ENCODE results near the gene GLUL. TPM values are rescaled to one million over a fixed set of nuclear protein-coding genes. Genes with fewer than 3 reads are reported as not detected.
"Not testable (repeated sequence)": the region's sequence is repeated elsewhere in the genome, so short reads cannot be mapped to it uniquely, and the experiment has no call there.

GLUL gene
- total and polyA plus RNA-seq, 2 of the 4 experiments (the other 2 are of a cell fraction), result 131 to 385 TPM

GRCh38 chr1:182380199-182380598, 11.4 kb downstream of the GLUL start:
- Histone ChIP-seq H3K23ac (ENCODE audit: low read depth, low read length) (no peak overlapping the region), H2BK5ac (ENCODE audit: low read depth, low read length, poor library complexity, severe bottlenecking) (no peak overlapping the region), H3K18ac (ENCODE audit: low read depth, low read length) (no peak overlapping the region), H3K14ac (replicated peaks; ENCODE audit: low read depth, low read length) (no peak overlapping the region), H3K27me3 (ENCODE audit: control insufficient read depth, insufficient read depth, low read length) (no peaks in the 10 kb centered on the region), H3K9me1 (ENCODE audit: insufficient read depth, low read length) (peaks cover 4% of the 10 kb centered on the region; the same call in 1 of the 2 replicates), H3K79me1 (ENCODE audit: low read depth in 1 of 2, low read length in 2 of 2) (no peaks in the 10 kb centered on the region; a peak in 1 of 4 replicates), H3K4me2 (ENCODE audit: low read depth, low read length) (no peak overlapping the region), H3K56ac (ENCODE audit: extremely low read depth, insufficient read depth, low read length) (no peak overlapping the region), H4K20me1 (ENCODE audit: insufficient read depth, low read length) (no peaks in the 10 kb centered on the region), H3K4me3 (ENCODE audit: insufficient read depth, low read depth, low read length) (no peak overlapping the region), H4K8ac (ENCODE audit: low read depth in 2 of 2, low read length in 2 of 2) (no peak overlapping the region), H3K36me3 (ENCODE audit: control insufficient read depth, insufficient read depth, low read length) (peaks cover 21% of the 10 kb centered on the region), H3K9ac (ENCODE audit: low read depth, low read length) (no peak overlapping the region), H3K4ac (ENCODE audit: low read depth, low read length) (no peak overlapping the region), H4K91ac (ENCODE audit: insufficient read depth, low read depth, low read length) (no peak overlapping the region), H3K27ac (ENCODE audit: insufficient read depth, low read length) (no peak overlapping the region), H4K5ac (ENCODE audit: low read depth, low read length) (no peak overlapping the region), H3K4me1 (ENCODE audit: control insufficient read depth, insufficient read depth, low read length) (no peaks in the 10 kb centered on the region), H2AK9ac (replicated peaks; ENCODE audit: low read depth, low read length, poor library complexity) (no peak overlapping the region), H3K9me3 (ENCODE audit: control insufficient read depth, insufficient read depth, low read length) (no peaks in the 10 kb centered on the region), H2AK5ac (ENCODE audit: low read depth, low read length) (no peak overlapping the region), H2BK120ac (ENCODE audit: low read depth, low read length) (no peak overlapping the region), H2BK20ac (ENCODE audit: low read depth, low read length) (no peak overlapping the region), H2BK15ac (ENCODE audit: low read depth, low read length) (no peak overlapping the region), H2AFZ (replicated peaks; ENCODE audit: low read length, poor library complexity) (no peak overlapping the region)
- POLR2A ChIA-PET (ENCODE audit: unreplicated experiment), result no interaction called here
- DNase-seq (no peak), ATAC-seq (ENCODE audit: low read depth) (no peak)
- no peak for TF ChIP-seq NFE2L2 (IDR thresholded peaks at IDR 0.05; ENCODE audit: low read depth, low read length)
- TF ChIP-seq BHLHE40 (IDR thresholded peaks at IDR 0.05; ENCODE audit: low read depth, low read length), result no peak
- TF ChIP-seq POLR2A (IDR thresholded peaks at IDR 0.05; ENCODE audit: low read depth, low read length), result no peak
- CTCF ChIA-PET, result no interaction called here
- BruUV-seq (replicated peaks), result no TSS peak
- in situ Hi-C loops (cut with MboI; ENCODE audit: low sequenced_read_pairs), result no loop called here
- intact Hi-C loops (cut with micrococcal nuclease), result no loop called here
- dilution Hi-C loops (cut with HindIII; ENCODE audit: low sequenced_read_pairs, unreplicated experiment), result no loop called here
- 78% methylated on average over 2 of the region's 4 CpGs; no CpG with 5 or more reads in 1 of the 2 experiments for WGBS, 2 experiments (ENCODE audit: extremely low coverage in 2 of 2, insufficient read length in 1 of 2)

GRCh38 chr1:182379781-182380180, 11.8 kb downstream of the GLUL start:
- intact Hi-C loops (cut with micrococcal nuclease); DNase-seq; H2AFZ ChIP-seq (replicated peaks; ENCODE audit: low read length, poor library complexity); H2AK9ac ChIP-seq (replicated peaks; ENCODE audit: low read depth, low read length, poor library complexity); H2BK5ac ChIP-seq (ENCODE audit: low read depth, low read length, poor library complexity, severe bottlenecking); H2BK120ac ChIP-seq (ENCODE audit: low read depth, low read length); H3K9me1 ChIP-seq (ENCODE audit: insufficient read depth, low read length); H3K23ac ChIP-seq (ENCODE audit: low read depth, low read length); H3K9me3 ChIP-seq (ENCODE audit: control insufficient read depth, insufficient read depth, low read length); H3K4me1 ChIP-seq (ENCODE audit: control insufficient read depth, insufficient read depth, low read length); dilution Hi-C loops (cut with HindIII; ENCODE audit: low sequenced_read_pairs, unreplicated experiment); H4K8ac ChIP-seq (ENCODE audit: low read depth in 2 of 2, low read length in 2 of 2); POLR2A ChIA-PET (ENCODE audit: unreplicated experiment); H3K9ac ChIP-seq (ENCODE audit: low read depth, low read length); in situ Hi-C loops (cut with MboI; ENCODE audit: low sequenced_read_pairs); H3K56ac ChIP-seq (ENCODE audit: extremely low read depth, insufficient read depth, low read length); H2BK15ac ChIP-seq (ENCODE audit: low read depth, low read length); H3K4me2 ChIP-seq (ENCODE audit: low read depth, low read length); H3K4me3 ChIP-seq (ENCODE audit: insufficient read depth, low read depth, low read length); H3K27ac ChIP-seq (ENCODE audit: insufficient read depth, low read length); H3K4ac ChIP-seq (ENCODE audit: low read depth, low read length); H2BK20ac ChIP-seq (ENCODE audit: low read depth, low read length); H4K20me1 ChIP-seq (ENCODE audit: insufficient read depth, low read length); H3K18ac ChIP-seq (ENCODE audit: low read depth, low read length); H3K14ac ChIP-seq (replicated peaks; ENCODE audit: low read depth, low read length); H4K5ac ChIP-seq (ENCODE audit: low read depth, low read length); BruUV-seq (replicated peaks); ATAC-seq (ENCODE audit: low read depth); H3K27me3 ChIP-seq (ENCODE audit: control insufficient read depth, insufficient read depth, low read length); H3K79me1 ChIP-seq (ENCODE audit: low read depth in 1 of 2, low read length in 2 of 2); H2AK5ac ChIP-seq (ENCODE audit: low read depth, low read length); CTCF ChIA-PET; H4K91ac ChIP-seq (ENCODE audit: insufficient read depth, low read depth, low read length): not testable (repeated sequence)
- peaks cover 18% of the 10 kb centered on the region for H3K36me3 ChIP-seq (ENCODE audit: control insufficient read depth, insufficient read depth, low read length)
- WGBS, 2 experiments (ENCODE audit: extremely low coverage in 2 of 2, insufficient read length in 1 of 2), result 100% methylated on average over 5 of the region's 7 CpGs; no CpG with 5 or more reads in 1 of the 2 experiments
